Keratinocyte (primary cell): ENCODE data around the gene TMEM254. TPM values are rescaled to one million over a fixed set of nuclear protein-coding genes. Genes with fewer than 3 reads are reported as not detected.
A peak's percentile ranks its signal among the peaks of the same experiment; 100 is the strongest.

Experiments used
- DNase-seq: peaks from one replicate; pipeline ENCODE4 v3.0.0-alpha.2; 2011; ENCODE audit warnings: low read depth, missing footprints, low spot score
- FAIRE-seq: peaks from 2 replicates; lab custom pipeline; 2011; peaks lifted over from hg19 to GRCh38; lab: Jason Lieb, UNC
- H2AFZ ChIP-seq: 2 replicates; pipeline ENCODE4 v1.6.0; 2012; ENCODE audit warnings: low read length, control low read depth, inconsistent platforms; ENCODE audit not compliant: control insufficient read depth
- H3K27ac ChIP-seq: 2 replicates; pipeline ENCODE4 v1.5.1; 2011; ENCODE audit warnings: low read length; ENCODE audit not compliant: control insufficient read depth, insufficient read depth
- H3K27me3 ChIP-seq: 3 replicates; pipeline ENCODE4 v1.6.0; 2011; ENCODE audit warnings: low read length; ENCODE audit not compliant: control insufficient read depth, insufficient read depth; ENCODE audit errors: extremely low read depth
- H3K36me3 ChIP-seq, 2 experiments: 2 replicates in 1 of 2; 3 replicates in 1 of 2; pipeline ENCODE4 v1.5.1; 2011; ENCODE audit warnings: low read length in 2 of 2, mild to moderate bottlenecking in 1 of 2; ENCODE audit not compliant: control insufficient read depth in 2 of 2, insufficient read depth in 2 of 2; ENCODE audit errors: extremely low read depth in 1 of 2
- H3K4me1 ChIP-seq: 3 replicates; pipeline ENCODE4 v1.5.1; 2011; ENCODE audit warnings: low read length; ENCODE audit not compliant: control insufficient read depth, insufficient read depth; ENCODE audit errors: extremely low read depth
- H3K4me2 ChIP-seq: 3 replicates; pipeline ENCODE4 v1.6.0; 2011; ENCODE audit warnings: low read depth, low read length; ENCODE audit not compliant: control insufficient read depth, insufficient read depth; ENCODE audit errors: extremely low read depth
- H3K4me3 ChIP-seq, 3 experiments: fragments of 200-600 bp in 1 of 3; sonication (generic) in 1 of 3; 2 replicates in 2 of 3; 3 replicates in 1 of 3; pipeline ENCODE4 v1.5.1; 2011 to 2016; ENCODE audit warnings: low read length in 3 of 3, mild to moderate bottlenecking in 3 of 3, control low read depth in 2 of 3, inconsistent platforms in 1 of 3, low read depth in 1 of 3, mixed read lengths in 1 of 3, mixed run types in 1 of 3, moderate library complexity in 1 of 3; ENCODE audit not compliant: control insufficient read depth in 2 of 3, insufficient read depth in 2 of 3; ENCODE audit errors: extremely low read depth in 1 of 3
- H3K79me2 ChIP-seq: 2 replicates; pipeline ENCODE4 v1.6.0; 2012; ENCODE audit warnings: low read length; ENCODE audit not compliant: control insufficient read depth, insufficient read depth
- H3K9ac ChIP-seq: 3 replicates; pipeline ENCODE4 v1.6.0; 2011; ENCODE audit warnings: low read length; ENCODE audit not compliant: control insufficient read depth, insufficient read depth; ENCODE audit errors: extremely low read depth
- H3K9me1 ChIP-seq: 3 replicates; pipeline ENCODE4 v1.6.0; 2011; ENCODE audit warnings: low read length; ENCODE audit not compliant: control insufficient read depth, insufficient read depth; ENCODE audit errors: extremely low read depth
- H3K9me3 ChIP-seq: 2 replicates; pipeline ENCODE4 v1.5.1; 2012; ENCODE audit warnings: low read depth, low read length; ENCODE audit not compliant: control insufficient read depth
- H4K20me1 ChIP-seq: 3 replicates; pipeline ENCODE4 v1.6.0; 2011; ENCODE audit warnings: low read length; ENCODE audit not compliant: control insufficient read depth, insufficient read depth; ENCODE audit errors: extremely low read depth
- EZH2 ChIP-seq: IDR thresholded peaks from one replicate; pipeline ENCODE4 v1.6.1; 2012; ENCODE audit warnings: inconsistent platforms, mild to moderate bottlenecking, low read length, moderate library complexity
- dilution Hi-C: fragments of 300-500 bp; cut with MboI; formaldehyde crosslinking; loops from one replicate; pipeline ENCODE4 v1.7.0; 2020; ENCODE audit warnings: low sequenced_read_pairs; ENCODE audit not compliant: extremely low pct_ligation_motif_present
- polyA plus RNA-seq, 5 experiments: library from polyadenylated mRNA; depleted of rRNA in 3 of 5; stranded (reverse) in 3 of 5; stranded (forward) in 1 of 5; unstranded in 1 of 5; fragments of >200 nt; gene quantifications; 1 replicate in 1 of 5; 2 replicates in 3 of 5; 3 replicates in 1 of 5; pipeline versions ENCODE4 v1.2.1 to v1.2.3, GENCODE V29; 2011 to 2012; ENCODE audit warnings: missing spikeins in 2 of 5, low read depth in 1 of 5, low replicate concordance in 1 of 5
- TF ChIP-seq, protein P1 (sequence below), 3 experiments: IDR thresholded peaks in 1 of 3; conservative IDR thresholded peaks in 1 of 3; optimal IDR thresholded peaks in 1 of 3; 2 replicates in 2 of 3; 3 replicates in 1 of 3; pipeline versions ENCODE3 to v1.5.1; 2011; ENCODE audit warnings: low read length in 3 of 3, mild to moderate bottlenecking in 3 of 3, moderate library complexity in 2 of 3, control low read depth in 1 of 3, inconsistent platforms in 1 of 3; ENCODE audit not compliant: insufficient read depth in 2 of 3; ENCODE audit errors: extremely low read depth in 1 of 3

The TMEM254 gene
- polyA plus RNA-seq, 1 donor (not counting 4 experiments of a cell fraction or from before 2014, with no cell fraction given): 34.0 TPM

DNA sequence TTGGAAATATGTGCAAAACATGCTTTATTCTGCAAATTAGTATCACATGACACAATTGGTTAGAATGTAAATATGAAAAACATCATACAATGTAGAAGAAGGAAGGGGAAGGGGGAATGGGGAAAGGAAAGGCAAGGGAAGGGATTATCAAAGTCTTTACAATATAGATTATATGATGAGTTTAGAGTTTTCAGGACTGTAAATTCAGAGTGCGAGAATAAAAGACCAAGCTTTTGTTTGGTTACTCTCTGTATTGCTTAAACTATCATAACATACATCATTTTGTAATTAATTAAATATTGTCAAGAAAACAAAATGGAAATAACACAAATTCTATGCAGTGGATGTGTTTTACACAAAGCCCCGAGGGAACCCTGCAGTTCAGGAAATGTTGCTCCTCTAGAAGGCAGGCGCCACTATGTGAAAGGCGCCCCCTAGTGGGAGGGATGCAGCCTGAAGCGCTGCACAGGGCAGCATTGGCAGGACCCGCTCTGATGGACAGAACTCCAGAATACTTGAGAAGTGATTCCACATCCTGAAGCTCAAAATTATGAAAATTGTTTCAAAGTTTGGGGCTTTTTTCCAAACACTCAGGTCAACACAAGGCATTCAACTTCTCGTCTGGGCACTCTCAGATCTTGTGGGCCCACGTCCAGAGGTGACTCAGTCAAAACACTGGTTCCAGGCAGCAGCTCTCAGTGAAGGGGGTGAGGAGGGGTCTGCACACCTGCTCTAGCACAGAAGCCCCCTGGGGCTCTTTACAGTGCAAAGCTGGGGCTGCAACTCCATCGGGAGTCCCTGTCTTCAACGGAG, 31.6 kb upstream of the TMEM254 start:
- H3K9ac ChIP-seq: no peak overlapping the region
- FAIRE-seq (peak; percentile 32), DNase-seq (peak; percentile 13)
- no peaks in the 10 kb centered on the region for H3K9me3 ChIP-seq
- H3K4me3 ChIP-seq: no peak overlapping the region
- no peak overlapping the region for H2AFZ ChIP-seq
- H4K20me1 ChIP-seq: no peaks in the 10 kb centered on the region
- H3K36me3 ChIP-seq: no peaks in the 10 kb centered on the region
- H3K9me1 ChIP-seq: no peaks in the 10 kb centered on the region
- dilution Hi-C loops: no loop called here
- H3K4me1 ChIP-seq: no peaks in the 10 kb centered on the region
- no peaks in the 10 kb centered on the region for H3K27me3 ChIP-seq
- no peaks in the 10 kb centered on the region for H3K79me2 ChIP-seq
- H3K27ac ChIP-seq: no peak overlapping the region
- TF ChIP-seq EZH2: no peak
- TF ChIP-seq, protein P1, sequence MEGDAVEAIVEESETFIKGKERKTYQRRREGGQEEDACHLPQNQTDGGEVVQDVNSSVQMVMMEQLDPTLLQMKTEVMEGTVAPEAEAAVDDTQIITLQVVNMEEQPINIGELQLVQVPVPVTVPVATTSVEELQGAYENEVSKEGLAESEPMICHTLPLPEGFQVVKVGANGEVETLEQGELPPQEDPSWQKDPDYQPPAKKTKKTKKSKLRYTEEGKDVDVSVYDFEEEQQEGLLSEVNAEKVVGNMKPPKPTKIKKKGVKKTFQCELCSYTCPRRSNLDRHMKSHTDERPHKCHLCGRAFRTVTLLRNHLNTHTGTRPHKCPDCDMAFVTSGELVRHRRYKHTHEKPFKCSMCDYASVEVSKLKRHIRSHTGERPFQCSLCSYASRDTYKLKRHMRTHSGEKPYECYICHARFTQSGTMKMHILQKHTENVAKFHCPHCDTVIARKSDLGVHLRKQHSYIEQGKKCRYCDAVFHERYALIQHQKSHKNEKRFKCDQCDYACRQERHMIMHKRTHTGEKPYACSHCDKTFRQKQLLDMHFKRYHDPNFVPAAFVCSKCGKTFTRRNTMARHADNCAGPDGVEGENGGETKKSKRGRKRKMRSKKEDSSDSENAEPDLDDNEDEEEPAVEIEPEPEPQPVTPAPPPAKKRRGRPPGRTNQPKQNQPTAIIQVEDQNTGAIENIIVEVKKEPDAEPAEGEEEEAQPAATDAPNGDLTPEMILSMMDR (optimal IDR thresholded peaks at IDR 0.05 in 1 of 3, IDR thresholded peaks at IDR 0.05 in 1 of 3, conservative IDR thresholded peaks at IDR 0.05 in 1 of 3; ENCODE audit: extremely low read depth in 1 of 3, insufficient read depth in 2 of 3, low read length in 3 of 3): peak; percentile 92 to 95 (median 94)
- no peak overlapping the region for H3K4me2 ChIP-seq

- dilution Hi-C loops: no loop called here
- no peak for DNase-seq
Measured at GRCh38 chr10:80050752-80051151, 27.7 kb upstream of the TMEM254 start.

More at GRCh38 chr10:80050752-80051151, 27.7 kb upstream of the TMEM254 start:
- Histone ChIP-seq H3K4me1 (no peaks in the 10 kb centered on the region), H2AFZ (no peak overlapping the region), H3K9ac (no peak overlapping the region), H4K20me1 (no peaks in the 10 kb centered on the region), H3K9me1 (no peaks in the 10 kb centered on the region), H3K79me2 (no peaks in the 10 kb centered on the region), H3K36me3 (no peaks in the 10 kb centered on the region), H3K4me3 (no peak overlapping the region), H3K4me2 (no peak overlapping the region), H3K9me3 (no peaks in the 10 kb centered on the region), H3K27ac (no peak overlapping the region), H3K27me3 (no peaks in the 10 kb centered on the region)
- no peak for TF ChIP-seq EZH2
- TF ChIP-seq, protein P1 (optimal IDR thresholded peaks at IDR 0.05 in 1 of 3, IDR thresholded peaks at IDR 0.05 in 1 of 3, conservative IDR thresholded peaks at IDR 0.05 in 1 of 3; ENCODE audit: extremely low read depth in 1 of 3, insufficient read depth in 2 of 3, low read length in 3 of 3): no peak
- FAIRE-seq: no peak
